GM10266 (cell line): ENCODE results near the gene VCAM1.
"Not testable (repeated sequence)": the region's sequence is repeated elsewhere in the genome, so short reads cannot be mapped to it uniquely, and the experiment has no call there.

Experiments
- DNase-seq: peaks from one replicate; pipeline ENCODE4 v3.0.0; 2012; ENCODE audit errors: extremely low spot score
- TF ChIP-seq, protein P1 (sequence below): IDR thresholded peaks from 2 replicates; pipeline ENCODE4 v1.5.1; 2012; ENCODE audit warnings: mild to moderate bottlenecking, low read depth; ENCODE audit not compliant: control insufficient read depth, insufficient read depth; ENCODE audit errors: missing control alignments

Gene VCAM1

DNA sequence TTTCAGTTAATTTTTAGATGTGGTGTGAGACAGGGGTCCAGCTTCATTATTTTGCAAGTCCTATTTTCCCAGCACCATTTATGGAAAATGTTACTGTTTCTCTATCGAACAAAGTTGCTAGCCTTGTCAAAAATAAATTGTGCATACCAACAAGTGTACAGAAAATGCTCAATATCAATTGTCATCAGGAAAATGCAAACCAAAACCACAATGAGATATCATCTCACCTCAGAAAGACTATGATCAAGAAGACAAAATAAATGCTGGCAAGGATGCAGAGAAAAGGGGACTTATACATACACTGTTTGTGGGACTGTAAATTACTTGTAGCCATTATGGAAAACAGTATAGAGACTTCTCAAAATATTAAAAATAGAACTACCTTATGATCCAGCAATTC is 54.8 kb downstream of the VCAM1 start:
- TF ChIP-seq, protein P1, sequence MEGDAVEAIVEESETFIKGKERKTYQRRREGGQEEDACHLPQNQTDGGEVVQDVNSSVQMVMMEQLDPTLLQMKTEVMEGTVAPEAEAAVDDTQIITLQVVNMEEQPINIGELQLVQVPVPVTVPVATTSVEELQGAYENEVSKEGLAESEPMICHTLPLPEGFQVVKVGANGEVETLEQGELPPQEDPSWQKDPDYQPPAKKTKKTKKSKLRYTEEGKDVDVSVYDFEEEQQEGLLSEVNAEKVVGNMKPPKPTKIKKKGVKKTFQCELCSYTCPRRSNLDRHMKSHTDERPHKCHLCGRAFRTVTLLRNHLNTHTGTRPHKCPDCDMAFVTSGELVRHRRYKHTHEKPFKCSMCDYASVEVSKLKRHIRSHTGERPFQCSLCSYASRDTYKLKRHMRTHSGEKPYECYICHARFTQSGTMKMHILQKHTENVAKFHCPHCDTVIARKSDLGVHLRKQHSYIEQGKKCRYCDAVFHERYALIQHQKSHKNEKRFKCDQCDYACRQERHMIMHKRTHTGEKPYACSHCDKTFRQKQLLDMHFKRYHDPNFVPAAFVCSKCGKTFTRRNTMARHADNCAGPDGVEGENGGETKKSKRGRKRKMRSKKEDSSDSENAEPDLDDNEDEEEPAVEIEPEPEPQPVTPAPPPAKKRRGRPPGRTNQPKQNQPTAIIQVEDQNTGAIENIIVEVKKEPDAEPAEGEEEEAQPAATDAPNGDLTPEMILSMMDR = no peak
- DNase-seq = no peak

DNA sequence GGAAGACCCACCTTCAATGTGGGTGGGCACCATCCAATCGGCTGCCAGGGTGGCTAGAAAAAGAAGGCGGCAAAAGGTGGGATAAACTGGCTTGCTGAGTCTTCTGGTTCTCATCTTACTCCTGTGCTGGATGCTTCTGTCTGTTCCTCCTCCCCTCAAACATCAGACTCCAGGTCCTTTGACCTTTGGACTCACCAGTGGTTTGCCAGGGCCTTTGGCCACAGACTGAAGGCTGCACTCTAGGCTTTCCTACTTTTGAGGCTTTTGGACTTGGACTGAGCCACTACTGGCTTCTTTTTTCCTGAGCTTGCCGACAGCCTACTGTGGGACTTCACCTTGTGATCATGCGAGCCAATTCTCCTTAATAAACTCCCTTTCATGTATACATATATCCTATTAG is 55.9 kb downstream of the VCAM1 start:
- TF ChIP-seq, protein P1 = no peak
- no peak for DNase-seq

DNA sequence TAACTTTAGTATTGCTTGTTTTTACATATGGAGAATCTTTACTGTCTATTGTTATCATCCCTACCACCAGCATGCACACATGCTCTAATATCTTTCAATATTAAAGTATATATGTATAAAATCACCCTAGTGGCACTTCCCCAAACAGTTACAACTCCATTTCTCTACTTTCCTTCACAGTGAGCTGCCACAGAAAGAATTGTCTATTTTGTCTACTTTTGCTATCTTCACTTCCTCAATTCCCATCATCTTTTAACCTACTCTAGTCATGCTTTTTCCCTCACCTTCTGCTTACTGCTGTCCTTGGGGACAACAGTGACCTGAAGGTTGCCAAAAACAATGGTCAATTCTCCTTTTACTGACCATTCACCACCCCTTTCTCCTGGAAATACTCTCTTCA is 59.2 kb downstream of the VCAM1 start:
- TF ChIP-seq, protein P1 = no peak
- DNase-seq = no peak

DNA sequence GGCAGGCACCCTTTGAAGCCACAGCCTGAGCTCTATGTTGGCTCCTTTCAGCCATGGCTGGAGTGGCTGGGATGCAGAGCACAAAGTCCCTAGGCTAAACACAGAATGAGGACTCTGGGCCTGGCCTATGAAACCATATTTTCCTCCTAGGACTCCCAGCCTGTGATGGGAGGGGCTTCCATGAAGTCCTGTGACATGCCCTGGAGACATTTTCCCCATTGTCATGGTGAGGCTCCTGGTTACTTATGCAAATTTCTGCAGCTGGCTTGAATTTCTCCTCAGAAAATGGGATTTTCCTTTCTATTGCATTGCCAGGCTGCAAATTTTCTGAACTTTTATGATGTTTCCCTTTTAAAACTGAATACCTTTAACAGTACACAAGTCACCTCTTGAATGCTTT is 61.3 kb downstream of the VCAM1 start:
- TF ChIP-seq, protein P1 = no peak
- DNase-seq = no peak

DNA sequence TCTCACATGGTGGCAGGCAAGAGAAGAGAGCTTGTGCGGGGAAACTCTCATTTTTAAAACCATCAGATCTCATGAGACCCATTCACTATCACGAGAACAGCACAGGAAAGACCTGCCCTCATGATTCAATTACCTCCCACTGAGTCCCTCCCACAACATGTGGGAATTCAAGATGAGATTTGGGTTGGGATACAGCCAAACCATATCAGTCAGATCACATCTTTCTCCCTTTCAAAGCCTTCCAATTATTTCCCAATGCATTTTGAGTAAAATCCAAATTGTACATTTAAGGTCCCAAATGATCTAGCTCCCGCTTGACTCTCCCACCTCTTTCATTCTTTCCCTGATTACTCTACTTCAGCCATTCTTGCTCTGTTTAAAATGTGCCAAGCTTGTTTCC is 62.2 kb downstream of the VCAM1 start:
- not testable (repeated sequence) for DNase-seq

DNA sequence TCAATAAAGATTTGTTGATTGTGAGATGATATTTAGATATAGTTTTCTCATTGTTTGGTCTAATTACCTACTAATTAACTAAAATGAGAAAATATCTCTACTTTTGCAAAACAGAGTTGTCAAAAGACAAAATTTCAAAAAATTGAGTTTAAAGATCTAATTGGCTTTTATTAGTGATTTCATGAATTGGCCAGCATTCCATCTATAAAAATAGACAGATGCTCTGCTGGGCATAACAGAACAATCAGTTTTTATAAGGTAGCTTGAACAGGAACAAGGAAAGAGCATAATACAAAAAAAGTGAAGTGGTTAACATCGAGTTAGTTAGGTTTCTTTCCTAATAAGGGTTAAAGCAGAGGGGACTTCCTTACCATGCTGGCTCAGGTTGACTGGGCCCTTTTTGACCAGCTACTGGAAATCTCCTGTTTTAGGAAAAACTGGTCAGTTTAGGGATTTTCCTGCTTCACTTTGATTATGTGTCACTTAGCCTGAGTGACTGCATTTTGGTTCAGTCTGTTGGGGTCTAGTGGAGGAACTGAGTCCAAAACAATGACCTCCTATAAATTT is 63.0 kb downstream of the VCAM1 start:
- TF ChIP-seq, protein P1 = no peak
- DNase-seq = no peak

DNA sequence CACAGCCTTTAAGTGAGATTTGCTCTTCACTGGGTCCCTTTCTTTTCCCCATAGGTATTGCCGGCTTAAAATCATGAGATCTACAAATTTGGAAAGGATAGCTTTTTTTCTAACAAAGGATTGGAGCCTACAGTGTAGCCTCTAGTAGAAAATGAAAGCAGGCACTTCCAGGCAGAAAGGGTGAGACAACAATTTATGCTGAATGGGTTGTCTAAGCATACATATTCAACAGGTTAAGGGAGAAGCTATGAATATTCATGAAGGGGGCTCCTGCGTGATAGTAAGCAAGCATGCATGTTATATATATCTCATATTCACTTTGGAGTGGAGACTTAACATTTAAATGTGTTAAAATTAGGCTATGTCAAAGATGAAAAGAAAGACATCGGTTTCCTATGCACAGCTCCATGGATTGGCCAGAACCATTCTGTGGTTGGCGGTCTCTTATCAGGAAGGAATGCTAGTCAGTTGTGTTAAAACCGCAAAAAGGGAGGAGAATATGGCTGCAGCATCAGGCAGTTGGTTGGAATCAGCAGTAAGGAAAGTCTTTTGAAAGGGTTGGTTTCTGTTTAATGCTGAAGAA is 66.0 kb downstream of the VCAM1 start:
- no peak for DNase-seq
- TF ChIP-seq, protein P1 = no peak

DNA sequence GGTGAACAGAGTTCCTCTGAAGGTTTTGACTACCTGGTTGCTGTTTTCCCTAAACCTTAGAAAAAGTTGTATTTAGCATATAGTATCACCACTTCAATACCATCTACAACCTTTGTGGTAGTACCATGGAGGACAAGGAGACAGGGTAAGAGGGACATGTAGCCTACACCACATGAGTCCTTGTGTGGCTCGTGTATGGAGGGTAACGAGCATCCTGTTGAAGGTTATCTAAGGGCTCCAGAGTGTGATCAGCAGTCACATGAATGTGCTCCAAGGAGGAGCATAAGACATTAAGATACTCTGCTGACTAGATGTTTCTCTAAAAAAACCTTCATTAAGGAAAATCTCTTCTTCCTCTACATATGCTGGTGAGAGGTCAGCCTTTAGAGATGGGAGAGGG is 67.3 kb downstream of the VCAM1 start:
- DNase-seq = no peak
- TF ChIP-seq, protein P1 = no peak
